ENCODE measurements around the gene IRF7.

Gene IRF7

DNA sequence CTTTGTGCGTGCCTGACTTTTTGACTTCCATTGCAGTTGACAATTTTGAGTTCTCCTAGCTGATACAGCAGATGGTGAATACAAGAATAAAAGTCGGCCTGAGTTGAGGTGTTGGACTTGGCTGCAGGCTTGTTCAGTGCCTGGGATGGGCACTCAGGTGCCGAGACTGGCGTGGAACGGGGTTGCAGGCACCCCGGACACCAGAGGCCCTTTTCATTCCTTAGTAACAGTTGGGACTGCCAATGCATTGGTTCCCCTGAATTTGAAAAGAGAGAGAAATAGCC lies 38.2 kb downstream of the IRF7 start:
- no peak for DNase-seq

DNA sequence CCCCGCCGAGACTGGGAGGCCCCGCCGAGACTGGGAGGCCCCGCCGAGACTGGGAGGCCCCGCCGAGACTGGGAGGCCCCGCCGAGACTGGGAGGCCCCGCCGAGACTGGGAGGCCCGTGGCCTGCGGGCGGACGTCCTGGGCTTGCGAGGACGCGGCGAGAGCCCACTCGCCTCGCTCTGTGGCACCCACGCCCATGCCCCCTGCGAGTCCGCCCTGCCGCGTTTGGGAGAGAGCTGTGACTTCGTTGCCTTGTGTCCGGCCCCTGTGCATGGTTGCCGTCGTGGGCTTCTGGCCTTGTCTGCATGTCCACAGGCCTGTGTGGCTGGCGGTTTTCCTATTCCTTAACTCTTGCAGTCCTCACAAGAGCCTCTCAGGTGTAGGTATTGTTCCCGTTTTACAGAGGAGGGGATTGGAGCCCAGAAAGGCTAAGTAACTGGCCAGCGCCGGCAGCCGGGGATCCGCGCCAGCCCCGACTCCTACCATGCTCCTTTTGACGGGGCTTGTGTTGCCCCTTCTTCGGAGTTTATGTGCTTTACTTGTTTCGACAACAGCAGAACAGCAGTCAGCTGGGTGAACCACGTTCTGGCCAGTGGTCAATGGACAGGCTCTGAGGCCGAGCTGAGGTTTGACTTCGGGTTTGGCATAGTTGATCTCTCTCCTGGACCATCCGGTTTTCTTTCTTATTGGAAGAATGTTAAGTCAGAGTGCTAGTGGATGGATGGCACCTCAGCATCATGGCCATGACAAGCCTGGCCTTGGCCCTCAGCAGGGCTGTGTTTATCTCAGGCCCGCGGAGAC lies 38.7 kb downstream of the IRF7 start:
- no peak for DNase-seq

DNA sequence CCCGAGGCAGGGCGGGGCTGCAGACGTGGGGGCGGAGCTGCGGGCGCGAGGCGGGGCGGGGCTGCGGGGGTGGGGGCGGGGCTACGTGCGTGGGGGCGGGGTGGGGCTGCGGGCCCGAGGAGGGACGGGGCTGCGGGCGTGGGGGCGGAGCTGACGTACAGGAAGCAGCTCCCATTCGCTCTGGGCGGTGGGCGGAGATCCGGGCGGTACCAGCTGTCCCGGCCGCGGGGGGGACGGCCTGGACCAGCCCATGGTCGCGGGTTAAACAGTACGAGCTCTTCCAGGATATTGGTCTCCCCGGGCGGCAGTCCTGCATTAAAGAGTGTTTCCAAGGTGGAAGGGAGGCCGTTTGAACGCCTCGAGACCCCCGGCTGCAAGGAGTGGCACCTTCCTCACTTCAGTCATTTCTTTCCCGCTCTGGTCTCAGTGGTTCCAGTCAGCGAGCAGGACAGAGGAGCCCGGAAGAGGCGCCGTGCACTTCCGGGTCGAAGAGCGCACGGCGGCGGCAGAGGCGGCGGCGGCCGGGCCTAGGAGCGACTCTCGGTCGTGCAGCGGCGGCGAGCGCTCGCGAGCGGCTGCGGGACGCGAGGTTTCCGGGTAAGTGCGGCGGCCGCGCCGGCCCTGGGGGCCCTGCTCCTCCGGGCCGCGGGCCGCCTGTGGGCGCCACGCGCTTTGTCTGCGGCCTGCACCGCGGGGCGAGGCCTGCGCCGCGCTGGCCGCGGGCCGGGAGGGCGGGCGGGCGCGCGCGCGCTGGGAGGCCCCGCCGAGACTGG lies 39.6 kb downstream of the IRF7 start, which contains the start of gene PHRF1:
PHRF1 (plus strand) TSS at position 475 of the 773 bp plus-strand sequence. CDS start 5,043 bp downstream, outside the sequence.
- peak; percentile 94 for DNase-seq

GRCh38 chr11:575313-575995 lies 40.3 kb downstream of the IRF7 start:
- no peak for DNase-seq

- DNase-seq = no peak
Observed at GRCh38 chr11:574632-575312, 41.0 kb downstream of the IRF7 start.

DNA sequence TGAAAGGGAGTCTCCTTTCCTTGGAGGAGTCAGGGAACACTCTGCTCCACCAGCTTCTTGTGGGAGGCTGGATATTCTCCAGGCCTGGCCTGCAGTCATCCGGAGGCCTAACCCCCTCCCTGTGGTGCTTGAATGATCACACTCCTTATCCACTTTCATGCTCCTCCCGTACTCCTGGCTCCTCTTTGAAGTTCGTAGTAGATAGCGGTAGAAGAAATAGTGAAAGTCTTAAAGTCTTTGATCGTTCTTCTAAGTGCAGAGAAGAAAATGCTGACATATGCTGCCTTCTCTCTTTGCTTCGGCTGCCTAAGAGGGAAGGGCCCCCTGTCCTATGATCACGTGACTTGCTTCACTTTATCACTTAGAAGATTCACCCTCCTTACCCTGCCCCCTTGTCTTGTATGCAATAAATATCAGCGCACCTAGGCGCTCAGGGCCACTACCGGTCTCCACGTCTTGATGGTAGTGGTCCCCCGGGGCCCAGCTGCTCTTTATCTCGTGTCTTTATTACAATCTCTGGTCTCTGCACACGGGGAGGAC lies 41.6 kb downstream of the IRF7 start:
- DNase-seq = peak; percentile 74

DNA sequence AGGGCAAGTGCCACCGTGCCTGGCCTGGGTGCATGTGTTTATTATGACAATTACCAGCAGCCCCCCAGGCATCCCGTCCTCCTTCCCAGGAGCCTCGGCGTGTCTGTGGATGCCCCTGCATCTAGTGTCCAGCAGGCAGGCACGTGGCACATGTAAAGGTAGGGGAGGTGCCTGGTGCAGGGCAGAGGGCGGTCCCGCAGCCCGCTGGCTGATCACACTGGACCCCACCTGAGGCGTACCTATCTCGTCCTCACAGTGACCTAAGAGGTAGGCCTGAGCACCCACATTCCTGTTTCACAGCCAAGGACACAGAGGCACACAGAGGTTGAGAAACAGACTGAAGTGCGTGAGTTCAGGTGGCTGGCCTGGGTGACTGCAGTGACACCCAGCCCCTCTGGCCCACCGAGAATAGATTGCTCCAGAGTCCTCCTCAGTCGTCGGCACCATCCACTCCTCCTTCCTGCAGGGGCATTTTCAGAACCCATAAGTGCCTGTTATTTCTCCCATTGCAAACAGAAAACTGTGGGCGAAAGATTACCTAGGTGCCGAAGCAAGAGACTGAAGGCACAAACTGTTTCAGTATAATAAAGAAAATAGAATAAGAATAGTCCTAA lies 42.5 kb downstream of the IRF7 start:
- DNase-seq = no peak

- no peak for DNase-seq
Observed at GRCh38 chr11:571802-572185, 44.0 kb downstream of the IRF7 start.

GRCh38 chr11:569158-569885 lies 46.4 kb downstream of the IRF7 start:
- DNase-seq = no peak

- DNase-seq = peak; percentile 92
Observed at GRCh38 chr11:568306-569157, 47.2 kb downstream of the IRF7 start.

DNA sequence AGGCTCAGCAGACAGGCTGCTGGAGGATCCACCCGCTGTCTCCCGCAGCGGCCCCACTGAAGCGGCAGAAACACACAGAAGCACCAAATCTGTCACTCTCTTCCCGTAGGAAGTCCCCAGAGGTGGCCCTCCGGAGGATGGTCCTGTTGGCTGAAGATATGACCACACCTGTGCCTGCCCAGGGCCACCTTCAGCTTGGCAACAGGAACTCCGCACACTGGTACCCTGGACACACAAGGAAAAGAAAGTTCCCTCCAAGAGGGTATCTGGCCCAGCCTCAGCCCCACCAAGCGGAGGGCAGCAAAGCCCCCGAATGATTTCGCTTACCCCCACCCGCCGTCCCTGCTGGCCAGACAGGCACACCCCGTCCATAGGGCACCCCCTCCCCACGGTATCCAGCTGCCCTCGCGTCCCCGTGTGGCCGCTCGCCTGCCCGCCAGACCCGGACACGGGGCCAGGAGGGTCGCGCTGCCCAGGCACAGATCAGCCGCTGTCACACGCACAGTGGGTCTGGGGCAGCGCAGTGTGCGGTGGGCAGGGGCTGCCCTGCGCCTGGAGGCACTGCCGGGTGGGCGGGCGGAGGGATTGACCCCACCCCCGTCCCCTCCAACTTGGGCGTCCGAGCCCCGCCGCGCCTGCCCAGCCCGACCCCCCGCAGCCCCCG lies 48.0 kb downstream of the IRF7 start:
- no peak for DNase-seq

DNA sequence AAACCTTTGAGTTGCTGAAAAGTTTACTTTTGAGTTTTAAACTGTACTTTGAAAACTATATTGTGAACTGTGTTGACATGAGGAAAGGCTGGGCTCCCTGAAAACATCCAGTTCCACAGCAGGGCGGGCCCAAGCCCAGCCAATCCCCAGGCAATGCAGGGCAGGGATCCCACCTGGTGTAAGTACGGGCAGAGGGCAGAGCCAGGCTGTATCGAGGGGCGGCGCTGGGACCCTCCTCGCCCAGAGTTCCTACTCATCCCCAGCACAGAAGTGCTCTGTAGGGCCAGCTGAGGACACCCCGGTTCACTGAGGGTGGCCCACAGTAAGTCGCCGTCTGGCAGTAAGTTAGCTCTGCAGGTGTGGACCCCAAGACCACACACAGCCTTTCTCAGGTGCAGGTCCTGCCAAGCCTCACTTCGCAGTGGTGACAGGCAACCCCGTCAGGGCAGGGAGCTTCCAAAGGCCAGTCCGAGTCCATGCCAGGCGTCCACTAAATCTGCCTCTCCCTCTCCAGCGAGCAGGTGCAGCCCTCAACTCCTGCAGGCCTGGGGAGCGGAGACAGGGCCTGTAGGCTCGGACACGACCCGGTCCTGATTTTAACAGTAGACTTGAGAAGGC lies 48.6 kb downstream of the IRF7 start:
- DNase-seq = no peak

- no peak for DNase-seq
Observed at GRCh38 chr11:565921-566509, 49.7 kb downstream of the IRF7 start.

- DNase-seq = no peak
Observed at GRCh38 chr11:563812-564578, 51.8 kb downstream of the IRF7 start.

GRCh38 chr11:563066-563811 lies 52.5 kb downstream of the IRF7 start:
- DNase-seq = no peak
